Measurements from ENCODE around the gene AKAP8L.

DNA sequence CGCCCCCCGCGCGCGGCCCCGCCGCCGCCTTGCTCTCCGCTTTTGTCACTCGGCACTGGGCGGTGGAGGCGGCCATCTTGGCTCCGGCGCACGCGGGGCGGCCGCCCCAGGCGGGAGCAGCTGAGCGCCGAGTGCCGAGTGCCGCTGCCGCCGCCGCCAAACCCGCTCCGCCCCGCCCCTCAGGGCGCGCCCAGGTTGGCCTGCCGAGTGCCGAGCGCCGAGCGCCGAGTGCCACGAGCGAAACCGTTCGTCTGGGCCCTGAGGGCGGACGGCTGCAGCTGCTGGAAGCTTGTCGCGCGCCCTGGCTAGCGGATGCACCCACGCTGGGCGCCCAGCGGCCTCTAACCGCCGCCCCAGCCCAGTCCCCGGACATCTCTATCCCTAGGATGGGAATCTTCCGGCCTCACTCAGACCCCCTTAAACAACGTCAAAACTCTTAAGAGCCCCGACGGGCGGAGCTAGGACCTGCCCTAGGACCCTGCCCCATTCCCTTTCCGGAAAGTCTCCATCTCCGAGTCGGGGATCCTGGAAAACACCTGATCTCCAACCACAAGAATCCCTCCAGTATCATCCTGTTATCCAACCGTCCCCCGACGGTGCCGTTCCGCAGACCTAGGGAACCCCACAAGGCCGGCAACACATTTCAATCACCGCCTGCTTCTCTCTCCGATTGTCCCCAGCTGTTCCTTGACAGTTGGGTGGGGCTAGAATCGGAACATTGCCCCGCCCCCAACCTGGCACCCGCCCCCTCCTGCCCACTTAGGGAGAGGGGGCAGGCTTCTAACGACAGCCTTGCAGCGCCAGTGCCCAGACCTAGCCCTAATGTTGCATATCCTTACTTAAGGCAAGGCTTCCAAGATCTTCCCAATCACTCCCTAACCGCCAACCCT lies 14.1 kb upstream of the AKAP8L start:
- TF ChIP-seq, protein P1, sequence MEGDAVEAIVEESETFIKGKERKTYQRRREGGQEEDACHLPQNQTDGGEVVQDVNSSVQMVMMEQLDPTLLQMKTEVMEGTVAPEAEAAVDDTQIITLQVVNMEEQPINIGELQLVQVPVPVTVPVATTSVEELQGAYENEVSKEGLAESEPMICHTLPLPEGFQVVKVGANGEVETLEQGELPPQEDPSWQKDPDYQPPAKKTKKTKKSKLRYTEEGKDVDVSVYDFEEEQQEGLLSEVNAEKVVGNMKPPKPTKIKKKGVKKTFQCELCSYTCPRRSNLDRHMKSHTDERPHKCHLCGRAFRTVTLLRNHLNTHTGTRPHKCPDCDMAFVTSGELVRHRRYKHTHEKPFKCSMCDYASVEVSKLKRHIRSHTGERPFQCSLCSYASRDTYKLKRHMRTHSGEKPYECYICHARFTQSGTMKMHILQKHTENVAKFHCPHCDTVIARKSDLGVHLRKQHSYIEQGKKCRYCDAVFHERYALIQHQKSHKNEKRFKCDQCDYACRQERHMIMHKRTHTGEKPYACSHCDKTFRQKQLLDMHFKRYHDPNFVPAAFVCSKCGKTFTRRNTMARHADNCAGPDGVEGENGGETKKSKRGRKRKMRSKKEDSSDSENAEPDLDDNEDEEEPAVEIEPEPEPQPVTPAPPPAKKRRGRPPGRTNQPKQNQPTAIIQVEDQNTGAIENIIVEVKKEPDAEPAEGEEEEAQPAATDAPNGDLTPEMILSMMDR (IDR thresholded peaks at IDR 0.05), result no peak
- no peak for TF ChIP-seq POLR2A (IDR thresholded peaks at IDR 0.05)

All from Peyer's patch (tissue), 4 donors.